Measurements from ENCODE around the gene HIVEP2. TPM values are rescaled to one million over a fixed set of nuclear protein-coding genes. Genes with fewer than 3 reads are reported as not detected.

Gene HIVEP2
- total and polyA plus RNA-seq, 2 donors (not counting 3 experiments of a cell fraction or from before 2014, with no cell fraction given): 1.3 to 4.7 TPM

- no TSS peak for BruUV-seq (replicated peaks)
- no peak for DNase-seq (ENCODE audit: low read depth, low spot score)
- CTCF ChIA-PET: interaction anchor here (1.1 kb wide), 1 partner anchor 11 kb away, joined by 3 read pairs; no protein-coding TSS in a partner anchor
- H3K4me1 ChIP-seq (ENCODE audit: control insufficient read depth, extremely low read depth, insufficient read depth, low read length): peaks cover 26% of the 10 kb centered on the region
- no peaks in the 10 kb centered on the region for H3K27me3 ChIP-seq (ENCODE audit: control insufficient read depth in 2 of 2, insufficient read depth in 2 of 2, low read length in 2 of 2)
- TF ChIP-seq POLR2A (IDR thresholded peaks at IDR 0.05; ENCODE audit: low read depth, low read length) (no peak), MAX (IDR thresholded peaks at IDR 0.05; ENCODE audit: insufficient read depth, insufficient read length) (no peak), MYC (IDR thresholded peaks at IDR 0.05; ENCODE audit: low read depth, low read length) (no peak), JUN (IDR thresholded peaks at IDR 0.05; ENCODE audit: borderline replicate concordance, insufficient read depth, insufficient read length, low read depth) (no peak), GATA2 (IDR thresholded peaks at IDR 0.05; ENCODE audit: insufficient read depth, insufficient read length, low read depth, low read length) (no peak), EZH2 (IDR thresholded peaks at IDR 0.05; ENCODE audit: borderline replicate concordance, low read depth, low read length, severe bottlenecking) (no peak), POLR2AphosphoS5 (IDR thresholded peaks at IDR 0.05; ENCODE audit: insufficient read depth, low read depth, low read length) (no peak), FOS (IDR thresholded peaks at IDR 0.05; ENCODE audit: borderline replicate concordance, insufficient read depth, low read length) (no peak)
- TF ChIP-seq, protein P1, sequence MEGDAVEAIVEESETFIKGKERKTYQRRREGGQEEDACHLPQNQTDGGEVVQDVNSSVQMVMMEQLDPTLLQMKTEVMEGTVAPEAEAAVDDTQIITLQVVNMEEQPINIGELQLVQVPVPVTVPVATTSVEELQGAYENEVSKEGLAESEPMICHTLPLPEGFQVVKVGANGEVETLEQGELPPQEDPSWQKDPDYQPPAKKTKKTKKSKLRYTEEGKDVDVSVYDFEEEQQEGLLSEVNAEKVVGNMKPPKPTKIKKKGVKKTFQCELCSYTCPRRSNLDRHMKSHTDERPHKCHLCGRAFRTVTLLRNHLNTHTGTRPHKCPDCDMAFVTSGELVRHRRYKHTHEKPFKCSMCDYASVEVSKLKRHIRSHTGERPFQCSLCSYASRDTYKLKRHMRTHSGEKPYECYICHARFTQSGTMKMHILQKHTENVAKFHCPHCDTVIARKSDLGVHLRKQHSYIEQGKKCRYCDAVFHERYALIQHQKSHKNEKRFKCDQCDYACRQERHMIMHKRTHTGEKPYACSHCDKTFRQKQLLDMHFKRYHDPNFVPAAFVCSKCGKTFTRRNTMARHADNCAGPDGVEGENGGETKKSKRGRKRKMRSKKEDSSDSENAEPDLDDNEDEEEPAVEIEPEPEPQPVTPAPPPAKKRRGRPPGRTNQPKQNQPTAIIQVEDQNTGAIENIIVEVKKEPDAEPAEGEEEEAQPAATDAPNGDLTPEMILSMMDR (IDR thresholded peaks at IDR 0.05; ENCODE audit: extremely low read depth in 1 of 2, insufficient read depth in 1 of 2, low read depth in 1 of 2, low read length in 2 of 2): no peak
- H3K4me3 ChIP-seq (replicated peaks in 1 of 3; ENCODE audit: insufficient read depth in 1 of 3, low read depth in 1 of 3, low read length in 3 of 3): no peak overlapping the region
- H3K79me2 ChIP-seq (ENCODE audit: control insufficient read depth, insufficient read depth, low read length): no peaks in the 10 kb centered on the region
- H3K9ac ChIP-seq (replicated peaks; ENCODE audit: extremely low read depth, insufficient read depth, low read length): no peak overlapping the region
- no peaks in the 10 kb centered on the region for H3K9me1 ChIP-seq (replicated peaks; ENCODE audit: control insufficient read depth, extremely low read depth, insufficient read depth, low read length)
- intact Hi-C loops (cut with micrococcal nuclease): no loop called here
- H3K36me3 ChIP-seq (ENCODE audit: control insufficient read depth in 2 of 2, extremely low read depth in 1 of 2, insufficient read depth in 2 of 2, low read length in 2 of 2): no peaks in the 10 kb centered on the region
- no peak overlapping the region for H2AFZ ChIP-seq (ENCODE audit: low read depth, low read length)
- H4K20me1 ChIP-seq (replicated peaks; ENCODE audit: control insufficient read depth, extremely low read depth, insufficient read depth, low read length): no peaks in the 10 kb centered on the region
- dilution Hi-C loops (cut with MboI; ENCODE audit: extremely low pct_ligation_motif_present, low sequenced_read_pairs): no loop called here
- FAIRE-seq: no peak
- H3K9me3 ChIP-seq (replicated peaks; ENCODE audit: control insufficient read depth, insufficient read depth, low read length): no peaks in the 10 kb centered on the region
- H3K4me2 ChIP-seq (ENCODE audit: insufficient read depth, low read length): no peak overlapping the region
- POLR2A ChIA-PET: no interaction called here
- no peak overlapping the region for H3K27ac ChIP-seq (ENCODE audit: insufficient read depth, low read depth, low read length)
Measured at GRCh38 chr6:142824426-142824825, 120.5 kb downstream of the HIVEP2 start.
